HG02763 (cell line): ENCODE results near the gene SLC6A2.

ENCODE experiments used
- ATAC-seq: cut with Tn5 transposase; IDR thresholded peaks from one replicate; pipeline ENCODE4 v1.9.1; 2021; ENCODE audit warnings: mild to moderate bottlenecking, moderate library complexity; ENCODE audit not compliant: unreplicated experiment

The SLC6A2 gene

DNA sequence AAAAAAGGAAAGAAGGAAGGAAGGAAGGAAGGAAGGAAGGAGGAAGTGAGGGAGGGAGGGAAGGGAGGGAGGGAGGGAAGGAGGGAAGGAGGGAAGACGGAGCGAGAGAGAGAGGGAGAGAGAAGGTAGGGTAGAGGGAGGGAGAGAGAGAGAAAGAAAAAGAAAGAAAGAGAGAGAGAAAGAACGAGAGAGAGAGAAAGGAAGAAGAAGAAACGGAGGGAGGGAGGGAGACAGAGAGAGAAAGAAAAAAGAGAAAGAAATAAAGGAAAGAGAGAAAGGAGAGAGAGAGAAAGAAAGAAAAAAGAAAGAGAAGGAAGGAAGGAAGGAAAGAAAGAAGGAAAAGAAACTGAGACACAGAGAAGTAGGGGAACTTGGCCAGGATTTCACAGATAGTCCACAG, 8.4 kb upstream of the SLC6A2 start:
- ATAC-seq = no peak

- ATAC-seq = no peak
Measured at GRCh38 chr16:55647798-55648197, 8.0 kb upstream of the SLC6A2 start.

DNA sequence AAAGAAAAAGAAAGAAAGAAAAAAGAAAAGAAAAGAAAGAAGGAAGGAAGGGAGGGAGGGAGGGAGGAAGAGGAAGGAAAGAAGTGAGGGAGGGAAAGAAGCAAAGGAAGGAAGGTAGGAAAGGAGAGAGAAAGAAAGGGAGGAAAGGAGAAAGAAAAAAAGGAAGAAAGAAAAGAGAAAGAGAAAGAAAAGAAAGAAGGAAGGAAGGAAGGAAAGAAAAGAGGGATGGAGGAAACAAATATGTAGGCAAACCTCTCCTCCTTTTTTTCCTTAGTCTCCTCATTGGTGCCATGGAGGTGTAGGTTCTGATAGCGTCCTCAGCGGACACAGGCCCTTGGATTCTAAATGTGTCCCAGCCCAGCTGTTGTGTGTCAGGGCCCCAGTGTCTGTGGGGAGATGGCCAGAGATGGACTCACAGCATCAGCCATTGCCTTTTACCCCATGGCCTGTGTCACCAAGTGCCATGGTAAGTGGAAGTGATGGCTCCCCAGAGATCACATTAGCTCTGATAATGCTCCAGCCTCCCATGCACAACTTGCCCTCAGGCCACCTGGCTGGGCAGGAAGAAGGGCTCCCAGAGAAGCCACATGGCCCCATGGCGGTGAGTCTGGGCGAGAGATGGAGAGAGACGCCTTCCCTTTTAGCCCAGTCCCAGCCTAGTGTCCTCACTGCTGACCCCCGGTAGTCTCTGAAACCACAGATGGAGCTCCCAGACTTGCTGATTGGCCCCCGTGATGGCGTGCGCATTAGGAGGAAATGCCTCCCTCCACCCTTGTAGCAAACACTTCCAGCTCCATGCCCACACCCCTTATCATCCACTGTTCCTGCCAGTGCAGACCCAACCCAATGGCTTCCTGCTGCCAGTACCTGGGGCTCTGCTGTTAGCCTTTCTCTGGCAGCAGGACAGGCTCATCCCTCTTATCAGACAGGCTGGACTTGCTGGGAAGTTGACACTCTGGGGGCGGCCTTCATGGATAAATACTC, 3.7 kb upstream of the SLC6A2 start:
- ATAC-seq = no peak

GRCh38 chr16:55653106-55653505, 2.7 kb upstream of the SLC6A2 start:
- no peak for ATAC-seq

DNA sequence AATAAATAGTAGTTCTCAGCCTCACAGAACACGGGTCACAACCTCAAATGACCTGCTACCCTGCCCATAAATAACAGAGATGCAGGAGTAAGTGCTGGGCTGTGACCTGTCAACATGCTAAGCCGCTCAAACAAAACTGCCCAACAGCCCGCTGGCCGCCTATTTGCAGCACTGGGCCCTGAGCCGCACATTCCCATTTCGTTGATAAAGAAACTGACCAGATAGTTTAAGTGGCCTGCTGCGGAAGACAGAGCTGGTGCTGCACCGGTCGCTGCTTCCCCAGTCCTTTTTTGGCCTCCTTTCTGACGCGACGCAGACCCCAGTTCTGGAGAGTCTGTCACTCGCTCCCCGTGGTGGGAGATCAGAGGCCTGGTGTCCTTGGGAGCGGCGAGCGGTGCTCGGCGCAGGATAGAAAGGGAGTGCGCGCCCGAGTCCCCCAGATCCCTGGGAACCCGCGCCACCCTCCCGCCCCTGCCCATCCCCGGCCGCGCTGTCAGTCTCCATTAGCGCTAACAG, 349 bp upstream of the SLC6A2 start:
- ATAC-seq = no peak

- no peak for ATAC-seq
Measured at GRCh38 chr16:55656691-55657092, 904 bp downstream of the SLC6A2 start.

DNA sequence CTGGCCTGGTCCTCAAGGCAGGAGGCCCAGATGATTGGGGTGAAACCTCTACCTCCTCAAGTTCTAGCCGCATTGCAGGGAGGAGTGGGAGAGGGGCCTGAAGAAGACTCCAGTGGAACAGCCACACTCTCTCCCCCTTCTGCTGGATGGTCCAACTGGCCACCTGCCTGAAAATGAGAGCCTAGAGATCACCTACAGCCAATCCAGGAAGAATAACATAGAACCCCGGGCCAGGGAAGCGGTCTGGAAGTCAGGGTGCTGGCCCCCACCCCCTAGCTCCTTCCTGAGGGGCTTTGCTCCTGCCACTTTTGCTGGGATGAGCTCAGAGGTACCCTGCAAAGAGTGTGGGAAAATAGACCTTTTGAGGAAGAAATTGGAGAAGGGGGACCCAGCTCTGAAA, 1.8 kb downstream of the SLC6A2 start:
- ATAC-seq = no peak

DNA sequence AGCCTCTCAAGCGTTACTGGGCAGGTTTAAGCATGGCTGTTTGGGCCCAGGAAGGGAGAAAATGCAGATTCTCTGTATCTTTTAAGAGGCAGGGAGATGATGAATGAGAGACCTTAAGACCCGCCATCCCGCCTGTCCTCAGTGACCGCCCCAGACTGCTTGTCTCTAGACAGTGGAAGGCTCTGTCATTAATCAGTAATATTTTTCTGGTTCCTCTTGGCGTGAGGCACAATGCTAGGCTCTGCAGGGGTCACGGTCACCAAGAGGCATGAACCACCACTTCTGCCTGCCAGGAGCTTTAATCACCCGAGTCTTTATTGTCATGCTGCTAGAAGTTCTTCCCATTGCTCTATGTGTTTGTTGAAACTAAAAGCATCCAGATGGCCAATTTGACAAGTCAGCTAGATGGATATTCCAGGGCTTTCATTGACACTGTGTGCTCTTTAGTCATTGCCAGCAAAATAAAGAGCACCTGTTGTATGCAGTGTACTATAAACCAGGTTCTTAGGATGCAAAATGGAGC, 3.2 kb downstream of the SLC6A2 start:
- ATAC-seq = no peak

GRCh38 chr16:55660026-55660425, 4.2 kb downstream of the SLC6A2 start:
- no peak for ATAC-seq

GRCh38 chr16:55660828-55661227, 5.0 kb downstream of the SLC6A2 start:
- ATAC-seq = no peak

DNA sequence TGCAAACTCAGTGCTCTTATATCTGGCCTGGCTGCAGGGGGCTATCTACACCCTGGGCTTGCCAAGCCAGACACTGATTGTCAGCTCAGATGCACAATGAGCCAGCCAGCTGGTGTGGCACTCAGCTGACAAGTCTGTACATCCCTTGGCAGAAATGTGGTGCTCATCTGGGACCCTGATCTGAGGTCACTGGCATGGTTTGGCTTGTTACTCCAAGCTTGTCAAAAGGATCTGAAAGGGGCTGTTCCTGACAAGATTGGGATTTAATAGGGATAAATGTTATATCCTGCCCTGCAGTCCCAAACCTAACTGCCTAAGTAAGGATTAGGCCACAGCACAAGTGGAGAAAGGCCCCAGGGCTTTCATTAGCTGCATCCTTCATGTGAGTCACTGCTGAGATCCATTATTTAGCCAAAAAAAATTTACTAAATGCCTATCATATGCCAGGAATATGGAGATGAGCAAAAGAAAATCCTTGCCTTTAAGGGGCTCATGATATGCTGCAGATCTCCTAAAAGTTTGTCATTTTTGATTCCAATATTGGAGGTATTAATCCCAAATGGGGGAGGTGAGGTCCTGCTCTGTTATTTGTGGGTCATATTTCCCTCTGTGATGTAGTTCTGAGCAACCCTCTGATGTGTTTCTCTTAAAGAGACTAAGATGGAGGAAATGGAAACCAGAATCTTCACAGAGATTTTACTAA, 6.3 kb downstream of the SLC6A2 start:
- ATAC-seq = no peak

DNA sequence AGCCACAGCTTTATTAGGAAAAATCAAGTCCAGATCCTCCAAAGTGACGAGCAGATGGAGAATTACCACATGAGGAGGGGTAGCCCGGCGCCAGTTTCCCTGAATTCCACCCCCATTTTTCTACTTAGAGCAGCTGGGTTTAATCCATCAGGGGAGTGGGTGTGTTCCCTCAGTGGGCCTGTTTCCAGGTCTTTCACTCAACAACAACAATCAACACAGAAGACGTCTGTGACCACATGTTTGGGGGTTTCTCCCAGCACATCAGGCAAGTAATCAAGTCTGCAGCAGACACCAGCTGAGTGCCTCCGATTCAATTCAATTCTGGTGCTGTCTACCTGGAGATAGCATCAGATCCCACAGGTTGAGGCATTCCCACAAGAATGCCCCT, 6.8 kb downstream of the SLC6A2 start:
- no peak for ATAC-seq

DNA sequence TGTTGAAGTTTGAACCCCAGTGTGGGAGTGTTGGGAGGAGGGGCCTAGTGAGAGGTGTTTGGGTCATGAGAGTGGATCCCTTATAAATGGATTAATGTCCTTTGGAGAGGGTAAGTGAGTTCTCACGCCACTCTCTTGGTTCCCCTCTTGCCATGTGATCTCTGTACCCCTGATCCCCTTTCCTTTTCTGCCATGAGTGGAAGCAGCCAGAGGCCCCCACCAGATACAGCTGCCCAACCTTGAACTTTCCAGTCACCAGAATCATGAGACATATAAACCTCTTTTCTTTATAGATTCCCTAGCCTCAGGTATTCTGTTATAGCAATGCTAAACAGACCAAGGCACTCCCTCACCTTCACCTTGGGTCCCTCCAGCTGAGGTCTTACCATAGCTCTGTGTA, 7.4 kb downstream of the SLC6A2 start:
- ATAC-seq = no peak

DNA sequence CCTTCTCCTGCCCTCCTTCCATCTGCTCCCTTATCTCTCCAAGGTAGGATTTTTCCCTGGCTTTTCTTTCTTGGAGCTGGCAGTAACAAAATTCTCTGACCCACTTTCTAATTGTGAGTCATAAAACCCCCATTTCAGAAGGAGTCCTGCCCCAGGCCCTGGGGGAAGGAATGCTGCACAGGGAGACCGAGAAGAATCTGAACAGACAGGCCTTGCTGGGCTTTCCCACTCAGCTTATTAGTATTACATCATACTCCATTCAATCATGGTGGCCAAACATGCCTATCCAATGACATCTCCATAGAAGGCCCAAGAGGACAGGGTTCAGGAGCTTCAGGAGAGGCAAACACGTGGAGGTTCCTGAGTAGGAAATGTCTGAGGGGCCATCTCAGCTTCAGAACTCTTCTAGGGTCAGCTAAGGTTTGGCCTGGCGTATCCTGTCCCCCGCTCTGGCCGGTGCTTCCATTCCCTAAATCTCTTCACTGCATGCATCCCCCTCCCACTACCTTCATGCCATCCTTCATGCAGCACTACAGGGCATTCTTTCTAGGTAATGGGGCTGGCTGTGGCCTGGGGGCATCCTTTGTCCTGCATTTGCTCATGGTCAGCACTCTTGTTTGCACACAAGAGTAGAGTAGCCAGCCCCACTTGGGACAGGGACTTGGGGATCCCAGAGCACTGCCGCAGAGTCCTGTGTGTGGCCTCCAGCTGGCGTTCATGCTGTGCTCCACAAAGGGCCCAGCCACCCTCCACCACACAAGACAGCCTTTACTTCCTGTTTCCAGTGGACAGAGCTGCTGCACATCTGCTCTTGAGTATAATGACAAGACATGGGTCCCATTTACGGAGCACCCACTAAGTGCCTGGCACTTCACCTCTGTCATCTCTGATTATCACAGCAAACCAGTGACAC, 8.2 kb downstream of the SLC6A2 start:
- no peak for ATAC-seq

GRCh38 chr16:55664786-55665407, 9.1 kb downstream of the SLC6A2 start:
- no peak for ATAC-seq

DNA sequence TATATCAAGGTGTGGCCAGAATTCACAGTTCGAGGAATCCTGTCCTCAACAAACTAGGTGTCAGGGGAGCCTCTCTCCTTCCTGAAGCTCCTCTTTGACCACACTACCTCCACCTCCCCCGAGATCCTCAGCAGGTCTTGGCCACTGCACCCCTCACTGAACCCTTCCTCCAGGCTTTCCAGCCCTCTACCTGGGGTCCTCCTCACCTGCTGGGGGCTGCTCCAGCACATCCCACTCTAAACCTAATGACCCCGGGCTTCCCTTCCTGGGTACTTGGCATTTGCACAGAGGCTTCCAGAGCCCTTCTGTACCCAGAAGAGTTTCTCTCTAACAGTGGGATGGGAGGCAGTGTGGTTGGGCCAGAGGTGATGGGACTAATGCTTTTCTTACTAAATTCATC, 9.7 kb downstream of the SLC6A2 start:
- no peak for ATAC-seq

GRCh38 chr16:55666012-55666411, 10.2 kb downstream of the SLC6A2 start:
- ATAC-seq = no peak

GRCh38 chr16:55667753-55668152, 12.0 kb downstream of the SLC6A2 start:
- ATAC-seq = no peak

DNA sequence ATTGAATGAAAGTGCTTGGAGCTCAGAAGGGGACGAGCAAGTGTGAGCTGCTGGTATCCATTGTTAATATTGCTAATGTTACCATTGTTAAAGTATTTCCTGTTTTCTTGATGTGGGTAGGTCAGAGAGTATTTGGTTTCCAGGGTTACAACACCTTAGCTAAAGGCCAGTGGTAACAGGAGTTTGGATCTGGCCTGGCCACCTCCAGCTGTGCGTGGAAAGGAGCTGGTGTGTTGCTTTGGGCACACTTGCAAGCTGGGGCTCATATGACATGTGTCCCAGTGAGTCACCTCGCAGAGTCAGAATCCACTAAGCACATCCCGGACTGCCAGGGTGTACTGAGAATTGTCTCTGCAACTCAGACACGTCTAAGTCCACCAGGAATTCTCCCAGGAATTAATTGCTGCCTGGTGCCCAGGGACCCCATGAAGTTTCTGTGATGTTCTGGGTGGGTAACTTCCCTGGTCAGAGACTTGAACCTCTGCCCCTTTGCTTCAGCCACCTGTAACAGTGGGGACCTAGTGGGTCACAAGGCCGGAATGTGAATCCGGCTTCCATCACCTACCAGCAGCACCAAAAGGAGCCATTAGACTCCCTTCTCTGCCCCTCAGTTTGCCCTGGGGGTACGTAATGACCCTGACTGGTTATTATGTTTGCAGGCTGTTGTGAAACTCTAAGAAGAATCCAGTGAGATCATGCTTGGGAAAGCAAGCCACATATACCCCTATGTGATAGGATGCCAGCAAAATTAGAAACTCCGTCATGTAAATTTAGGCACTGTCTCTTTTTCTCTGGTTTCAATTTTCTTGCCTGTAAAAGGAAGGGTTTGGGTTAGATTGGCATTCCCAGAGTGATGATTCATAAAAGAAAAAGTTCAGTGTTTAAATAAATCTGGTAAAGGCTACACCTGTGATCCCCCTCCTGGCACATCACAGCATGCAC, 12.8 kb downstream of the SLC6A2 start:
- ATAC-seq = no peak
